B cell (primary cell): ENCODE measurements around the gene PHF19.

Experiments used
- EZH2 ChIP-seq: IDR thresholded peaks from 2 replicates; pipeline ENCODE4 v1.6.1; 2012; ENCODE audit warnings: borderline replicate concordance, low read depth, mild to moderate bottlenecking, moderate library complexity, low read length; ENCODE audit not compliant: insufficient read depth, poor library complexity, severe bottlenecking
- TF ChIP-seq, protein P1 (sequence below): fragments of 200-600 bp; IDR thresholded peaks from one replicate; pipeline ENCODE4 v1.8.0; 2022; ENCODE audit warnings: antibody characterized with exemption, mild to moderate bottlenecking

DNA sequence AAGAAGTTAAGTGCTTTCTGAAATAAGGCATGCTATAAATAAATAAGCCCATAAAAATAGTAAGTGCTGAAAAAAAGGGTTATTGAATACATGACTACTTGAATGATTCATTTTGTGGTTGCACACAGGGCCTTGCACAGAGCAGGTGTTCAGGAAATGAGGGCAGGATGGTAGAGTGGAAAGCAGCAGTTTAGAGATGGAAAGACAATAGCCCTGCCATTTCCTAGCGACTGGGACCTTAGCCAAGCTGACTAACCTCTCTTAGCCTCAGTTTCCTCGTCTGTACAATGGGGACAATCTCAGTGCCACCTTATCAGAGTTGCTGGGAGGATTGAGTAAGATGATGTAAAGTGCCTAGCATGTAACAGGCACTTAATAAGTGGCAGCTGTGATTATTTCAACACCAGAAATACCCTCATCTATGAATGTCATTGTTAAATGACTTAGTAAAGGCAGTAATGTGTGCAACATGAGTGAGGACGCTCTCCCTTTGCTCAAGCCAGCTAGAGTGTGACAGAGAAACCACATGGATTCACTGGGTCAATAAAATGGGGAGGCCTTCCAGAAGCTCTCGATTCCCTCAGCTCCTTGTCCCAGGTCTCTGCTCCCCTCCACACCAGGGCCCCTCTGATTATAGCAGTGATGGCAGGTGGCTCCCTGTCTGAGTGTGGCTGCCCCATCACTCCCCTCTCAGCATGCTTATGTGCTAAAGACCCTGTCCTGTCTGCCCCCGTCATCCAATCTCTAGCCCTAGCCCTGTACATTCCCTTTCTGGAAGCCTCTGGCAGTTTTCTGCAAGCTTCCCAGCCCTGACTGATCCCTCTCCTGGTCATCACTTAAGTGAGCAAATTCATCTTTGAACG, 16.0 kb upstream of the PHF19 start:
- TF ChIP-seq, protein P1, sequence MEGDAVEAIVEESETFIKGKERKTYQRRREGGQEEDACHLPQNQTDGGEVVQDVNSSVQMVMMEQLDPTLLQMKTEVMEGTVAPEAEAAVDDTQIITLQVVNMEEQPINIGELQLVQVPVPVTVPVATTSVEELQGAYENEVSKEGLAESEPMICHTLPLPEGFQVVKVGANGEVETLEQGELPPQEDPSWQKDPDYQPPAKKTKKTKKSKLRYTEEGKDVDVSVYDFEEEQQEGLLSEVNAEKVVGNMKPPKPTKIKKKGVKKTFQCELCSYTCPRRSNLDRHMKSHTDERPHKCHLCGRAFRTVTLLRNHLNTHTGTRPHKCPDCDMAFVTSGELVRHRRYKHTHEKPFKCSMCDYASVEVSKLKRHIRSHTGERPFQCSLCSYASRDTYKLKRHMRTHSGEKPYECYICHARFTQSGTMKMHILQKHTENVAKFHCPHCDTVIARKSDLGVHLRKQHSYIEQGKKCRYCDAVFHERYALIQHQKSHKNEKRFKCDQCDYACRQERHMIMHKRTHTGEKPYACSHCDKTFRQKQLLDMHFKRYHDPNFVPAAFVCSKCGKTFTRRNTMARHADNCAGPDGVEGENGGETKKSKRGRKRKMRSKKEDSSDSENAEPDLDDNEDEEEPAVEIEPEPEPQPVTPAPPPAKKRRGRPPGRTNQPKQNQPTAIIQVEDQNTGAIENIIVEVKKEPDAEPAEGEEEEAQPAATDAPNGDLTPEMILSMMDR: no peak
- TF ChIP-seq EZH2: no peak
